Neuron (in vitro differentiated cells): Measurements from ENCODE around the gene ITPR2.
"Not testable (repeated sequence)": the region's sequence is repeated elsewhere in the genome, so short reads cannot be mapped to it uniquely, and the experiment has no call there.

Experiments
- H2AFZ ChIP-seq: one replicate; pipeline ENCODE4 v1.6.1; 2013; ENCODE audit warnings: low read depth, mild to moderate bottlenecking, inconsistent platforms, low read length, moderate library complexity
- H3K27me3 ChIP-seq: one replicate; pipeline ENCODE4 v1.6.1; 2013; ENCODE audit warnings: low read length; ENCODE audit not compliant: insufficient read depth
- H3K36me3 ChIP-seq: one replicate; pipeline ENCODE4 v1.6.1; 2013; ENCODE audit warnings: low read length; ENCODE audit not compliant: insufficient read depth
- H3K4me1 ChIP-seq: one replicate; pipeline ENCODE4 v1.6.1; 2013; ENCODE audit warnings: low read length; ENCODE audit not compliant: insufficient read depth
- H3K4me3 ChIP-seq: 2 replicates; pipeline ENCODE4 v1.5.1; 2013; ENCODE audit warnings: mild to moderate bottlenecking, low read length, moderate library complexity
- H3K9me3 ChIP-seq: one replicate; pipeline ENCODE4 v1.6.1; 2013; ENCODE audit warnings: low read length

Gene ITPR2

DNA sequence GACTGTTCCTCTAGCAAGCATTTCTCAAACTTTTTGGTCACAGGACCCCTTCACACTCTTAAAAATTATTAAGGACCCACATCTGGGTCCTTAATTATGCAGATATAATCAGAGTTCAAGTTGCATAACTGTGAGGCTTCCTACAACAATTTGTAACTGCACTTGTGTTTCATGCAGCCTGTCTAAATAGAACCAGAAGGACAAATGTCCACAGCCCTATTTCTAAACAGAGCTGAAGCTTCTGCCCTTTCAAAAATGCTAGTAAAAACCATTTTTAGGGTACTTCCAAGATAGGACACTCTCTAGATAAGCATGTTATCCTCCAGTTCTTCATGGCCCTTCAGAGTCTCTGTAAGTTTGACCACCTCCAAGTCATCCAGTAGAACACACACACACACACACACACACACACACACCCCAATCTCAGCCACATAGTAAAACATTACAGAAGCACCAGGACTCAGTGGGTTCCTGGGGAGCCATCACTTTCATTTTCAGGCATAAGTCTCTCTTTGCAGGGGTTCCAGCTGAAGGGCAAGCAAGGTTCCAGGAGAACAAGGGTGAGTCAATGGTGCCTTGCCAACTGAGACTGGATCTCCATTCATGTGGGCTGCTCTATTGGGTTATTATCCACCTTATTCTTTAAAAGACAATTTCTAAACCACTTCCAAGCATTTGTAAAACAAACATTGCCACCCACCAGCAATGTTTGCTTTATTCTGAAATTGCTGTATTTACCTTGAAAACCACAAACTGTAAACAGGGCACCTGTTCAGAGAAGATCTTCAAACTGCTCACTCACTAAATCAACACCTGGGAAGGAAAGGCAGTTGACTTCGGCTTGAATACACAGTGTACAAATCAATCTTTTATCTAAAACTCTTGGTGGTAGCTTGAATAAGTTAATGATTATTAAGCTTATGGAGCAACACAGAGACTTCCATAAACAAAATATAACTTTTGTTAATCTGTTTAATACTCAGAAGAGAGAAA lies 64.1 kb downstream of the ITPR2 start:
- no peaks in the 10 kb centered on the region for H3K4me1 ChIP-seq
- H3K4me3 ChIP-seq, result no peak overlapping the region
- no peak overlapping the region for H2AFZ ChIP-seq
- H3K27me3 ChIP-seq, result no peaks in the 10 kb centered on the region
- no peaks in the 10 kb centered on the region for H3K9me3 ChIP-seq
- no peaks in the 10 kb centered on the region for H3K36me3 ChIP-seq

DNA sequence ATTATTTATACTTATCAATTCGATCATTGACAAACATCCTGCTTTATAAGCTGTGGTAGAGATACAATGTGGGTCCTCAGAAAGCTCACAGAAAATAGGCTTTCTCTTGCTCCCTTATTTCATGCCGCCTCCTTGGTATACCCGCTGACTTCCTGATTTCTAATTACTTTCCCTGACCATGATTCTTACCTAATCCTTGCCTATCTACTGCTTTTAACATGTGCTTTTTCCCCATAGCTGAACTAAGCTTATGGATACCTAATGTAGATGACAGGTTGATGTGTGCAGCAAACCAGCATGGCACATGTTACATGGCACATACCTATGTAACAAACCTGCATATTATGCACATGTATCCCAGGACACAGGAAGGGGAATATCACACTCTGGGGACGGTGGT lies 65.1 kb downstream of the ITPR2 start:
- Histone ChIP-seq H3K4me1 (no peaks in the 10 kb centered on the region), H3K9me3 (no peaks in the 10 kb centered on the region), H3K36me3 (no peaks in the 10 kb centered on the region), H2AFZ (no peak overlapping the region), H3K27me3 (no peaks in the 10 kb centered on the region), H3K4me3 (no peak overlapping the region)

DNA sequence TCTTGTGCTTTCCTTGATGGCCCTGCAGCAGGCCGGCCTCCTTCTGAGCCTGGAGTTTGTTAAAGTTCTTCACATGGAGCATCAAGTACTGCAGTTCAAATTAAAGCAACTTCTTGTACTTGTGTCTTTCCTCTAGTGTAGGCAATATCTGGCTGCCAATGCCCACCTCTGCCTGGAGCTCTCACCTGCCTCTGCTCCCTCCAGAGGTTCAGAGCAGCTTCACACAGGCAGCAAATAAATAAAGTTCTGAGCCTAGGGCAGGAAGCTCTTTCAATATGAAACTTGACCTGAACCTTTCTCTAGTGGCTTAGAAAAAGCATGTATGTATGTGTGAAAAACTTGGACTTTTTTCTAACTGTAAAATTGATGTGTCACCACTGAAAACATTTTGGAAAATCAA lies 65.9 kb downstream of the ITPR2 start:
- no peak overlapping the region for H2AFZ ChIP-seq
- H3K27me3 ChIP-seq, result no peaks in the 10 kb centered on the region
- no peak overlapping the region for H3K4me3 ChIP-seq
- no peaks in the 10 kb centered on the region for H3K4me1 ChIP-seq
- H3K36me3 ChIP-seq, result no peaks in the 10 kb centered on the region
- H3K9me3 ChIP-seq, result no peaks in the 10 kb centered on the region

DNA sequence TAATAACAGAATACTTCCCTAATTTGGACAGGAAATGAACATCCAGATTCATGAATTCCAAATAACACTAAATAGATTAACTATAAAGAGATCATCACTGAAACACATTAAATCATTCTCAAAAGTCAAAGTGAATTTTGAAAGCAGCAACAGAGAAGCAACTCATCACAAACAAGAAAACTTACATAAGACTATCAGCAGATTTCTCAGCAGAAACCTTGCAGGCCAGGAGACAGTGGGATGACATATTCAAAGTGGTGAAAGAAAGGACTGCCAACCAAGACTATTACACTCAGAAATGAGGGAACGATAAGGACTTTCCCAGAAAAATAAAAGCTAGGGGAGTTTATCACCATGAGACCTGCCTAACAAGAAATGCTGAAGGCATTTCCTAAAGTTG lies 70.8 kb downstream of the ITPR2 start:
- no peaks in the 10 kb centered on the region for H3K4me1 ChIP-seq
- no peak overlapping the region for H3K4me3 ChIP-seq
- peaks cover 4% of the 10 kb centered on the region for H3K9me3 ChIP-seq
- no peak overlapping the region for H2AFZ ChIP-seq
- H3K36me3 ChIP-seq, result no peaks in the 10 kb centered on the region
- no peaks in the 10 kb centered on the region for H3K27me3 ChIP-seq

DNA sequence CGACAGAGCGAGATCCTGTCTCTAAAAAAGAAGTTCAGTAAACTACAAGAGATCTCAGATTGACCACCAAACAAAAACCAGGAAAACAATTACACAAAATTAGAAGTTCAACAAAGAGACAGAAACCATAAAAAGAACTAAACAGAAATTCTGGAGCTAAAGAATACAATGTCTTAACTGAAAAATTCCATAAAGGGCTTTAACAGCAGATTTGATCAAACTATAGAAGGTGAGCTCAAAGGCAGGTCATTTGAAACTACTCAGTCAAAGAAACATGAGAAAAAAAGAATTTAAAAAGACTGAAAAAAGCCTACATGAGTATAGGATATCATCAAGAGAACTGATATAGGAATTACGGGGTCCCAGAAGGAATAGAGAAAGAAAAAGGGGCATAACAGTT lies 71.2 kb downstream of the ITPR2 start:
- H3K27me3 ChIP-seq, result no peaks in the 10 kb centered on the region
- peaks cover 4% of the 10 kb centered on the region for H3K9me3 ChIP-seq
- H2AFZ ChIP-seq, result no peak overlapping the region
- H3K4me3 ChIP-seq, result no peak overlapping the region
- no peaks in the 10 kb centered on the region for H3K4me1 ChIP-seq
- no peaks in the 10 kb centered on the region for H3K36me3 ChIP-seq

DNA sequence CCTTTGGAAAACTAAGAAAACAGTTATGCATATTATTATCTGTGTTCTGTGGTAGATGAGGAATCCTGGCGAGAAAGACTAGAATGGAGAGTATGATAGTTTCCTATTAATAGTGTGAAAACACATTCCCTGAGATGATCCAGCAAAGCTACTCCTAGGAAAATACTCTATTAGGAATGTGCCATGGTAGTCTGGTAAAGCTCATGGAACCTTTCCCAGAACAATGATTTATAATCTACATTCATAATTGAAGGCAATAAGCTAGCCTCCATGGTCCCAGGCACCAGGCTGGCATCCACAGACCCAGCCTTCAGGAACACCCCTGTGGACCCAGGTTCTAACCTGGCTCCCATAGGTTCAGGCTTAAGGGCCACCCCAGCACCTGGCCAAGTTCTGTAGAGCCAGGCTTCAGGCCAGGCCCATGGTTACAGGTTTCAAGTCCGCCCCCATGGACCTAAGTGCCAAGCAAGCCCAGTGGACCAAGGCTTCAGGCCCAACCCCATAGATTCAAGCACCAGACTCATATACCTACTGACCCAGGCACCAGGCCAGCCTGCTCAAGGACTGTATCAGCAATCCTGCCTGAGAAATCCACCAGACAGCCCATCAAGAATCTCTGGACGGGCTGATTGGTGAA lies 72.2 kb downstream of the ITPR2 start:
- H3K4me1 ChIP-seq, result no peaks in the 10 kb centered on the region
- H3K27me3 ChIP-seq, result no peaks in the 10 kb centered on the region
- no peaks in the 10 kb centered on the region for H3K36me3 ChIP-seq
- H2AFZ ChIP-seq, result no peak overlapping the region
- H3K9me3 ChIP-seq, result peaks cover 4% of the 10 kb centered on the region
- no peak overlapping the region for H3K4me3 ChIP-seq

DNA sequence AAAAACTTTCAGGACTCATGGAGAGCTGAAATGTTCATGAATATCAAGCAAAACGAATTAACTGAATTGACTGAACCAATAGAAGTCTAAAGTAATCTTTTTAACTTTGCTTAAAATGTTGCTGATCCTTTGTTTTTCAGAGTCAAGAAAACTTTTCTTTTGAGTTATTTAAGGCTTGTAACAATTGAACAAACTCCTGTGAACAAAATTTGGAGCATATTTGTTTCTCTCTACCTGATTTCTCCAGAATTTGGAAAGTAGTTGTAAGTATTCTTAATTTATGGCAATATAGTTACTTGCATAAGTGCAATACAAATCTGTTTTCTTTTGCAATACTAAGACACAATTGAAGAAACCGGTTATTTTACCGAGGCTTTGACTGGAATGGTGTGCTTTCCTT lies 77.6 kb downstream of the ITPR2 start:
- H3K9me3 ChIP-seq, H3K36me3 ChIP-seq, H2AFZ ChIP-seq, H3K4me1 ChIP-seq, H3K4me3 ChIP-seq, H3K27me3 ChIP-seq: not testable (repeated sequence)

DNA sequence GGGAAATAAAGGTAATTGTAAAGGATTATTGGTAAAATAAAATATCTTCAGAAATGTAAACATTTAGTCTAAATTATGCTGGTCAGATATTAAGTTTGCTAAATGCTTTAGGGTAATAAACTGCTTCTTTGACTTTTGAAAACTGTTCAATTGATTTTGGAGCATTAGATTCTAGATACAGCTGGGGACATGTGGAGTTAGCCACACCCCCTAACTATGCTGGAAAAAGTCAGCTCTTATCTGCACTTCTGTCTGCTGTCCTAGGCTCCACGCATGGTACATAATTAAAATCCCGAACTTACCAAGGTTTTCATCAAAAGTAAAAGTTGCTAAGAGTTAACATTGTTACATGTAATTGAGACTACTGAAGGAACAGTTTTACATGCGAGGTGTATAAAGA lies 78.8 kb downstream of the ITPR2 start:
- Histone ChIP-seq H2AFZ (no peak overlapping the region), H3K36me3 (no peaks in the 10 kb centered on the region), H3K4me1 (no peaks in the 10 kb centered on the region), H3K9me3 (no peaks in the 10 kb centered on the region), H3K27me3 (no peaks in the 10 kb centered on the region), H3K4me3 (no peak overlapping the region)

DNA sequence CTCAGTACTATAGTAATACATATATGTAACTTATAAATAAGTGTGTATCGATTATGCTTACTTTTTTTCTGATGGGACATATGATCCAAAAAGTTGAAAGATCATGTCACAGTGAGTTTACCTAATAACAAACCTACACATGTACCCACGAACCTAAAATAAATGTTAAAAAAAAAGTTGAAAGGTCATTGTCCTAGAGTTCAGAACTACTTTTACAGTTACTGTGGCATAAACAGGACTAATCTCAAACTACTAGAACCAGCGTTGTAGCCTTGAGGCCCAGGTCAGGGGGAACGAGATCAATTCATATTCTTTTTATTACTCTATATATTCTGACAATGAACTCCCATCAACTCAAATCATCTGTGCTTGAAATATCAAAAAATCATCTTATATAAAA lies 81.8 kb downstream of the ITPR2 start:
- H3K36me3 ChIP-seq, result no peaks in the 10 kb centered on the region

DNA sequence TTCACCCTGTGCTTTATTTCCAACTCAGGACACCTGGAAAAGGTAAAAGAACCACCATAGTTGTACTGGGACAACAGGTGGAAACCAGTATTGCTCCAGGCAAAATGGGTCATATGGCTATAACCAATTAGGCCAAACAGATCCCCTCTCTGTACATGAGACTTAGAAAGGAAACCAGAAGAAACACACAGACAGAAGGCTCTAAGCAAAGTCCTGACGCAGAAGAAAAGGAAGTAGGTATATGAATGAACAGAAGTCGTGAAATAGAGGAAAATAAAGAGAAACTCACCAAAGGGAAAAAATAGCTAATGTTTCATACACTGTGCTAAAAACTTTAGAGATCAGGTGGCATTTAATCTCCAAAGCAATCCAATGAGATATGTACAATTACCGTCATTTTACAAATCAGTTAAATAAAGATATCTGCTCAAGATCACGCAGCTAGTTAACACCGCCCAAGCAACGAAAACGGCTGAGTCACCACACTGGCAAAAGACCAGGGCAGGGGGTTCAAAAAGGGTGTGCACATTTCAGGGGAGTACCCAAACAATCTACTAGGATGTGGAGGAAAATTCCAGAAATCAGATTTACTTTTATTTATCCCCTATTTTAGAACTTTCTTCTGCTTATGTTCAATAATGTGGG lies 82.3 kb downstream of the ITPR2 start:
- no peaks in the 10 kb centered on the region for H3K9me3 ChIP-seq
- no peaks in the 10 kb centered on the region for H3K36me3 ChIP-seq
- peaks cover under 1% of the 10 kb centered on the region for H3K4me1 ChIP-seq
- no peak overlapping the region for H3K4me3 ChIP-seq
- H3K27me3 ChIP-seq, result no peaks in the 10 kb centered on the region
- no peak overlapping the region for H2AFZ ChIP-seq

More for the DNA sequence above, 81.8 kb downstream of the ITPR2 start:
- Histone ChIP-seq H3K9me3 (no peaks in the 10 kb centered on the region), H3K27me3 (no peaks in the 10 kb centered on the region), H3K4me3 (no peak overlapping the region), H2AFZ (no peak overlapping the region), H3K4me1 (no peaks in the 10 kb centered on the region)

DNA sequence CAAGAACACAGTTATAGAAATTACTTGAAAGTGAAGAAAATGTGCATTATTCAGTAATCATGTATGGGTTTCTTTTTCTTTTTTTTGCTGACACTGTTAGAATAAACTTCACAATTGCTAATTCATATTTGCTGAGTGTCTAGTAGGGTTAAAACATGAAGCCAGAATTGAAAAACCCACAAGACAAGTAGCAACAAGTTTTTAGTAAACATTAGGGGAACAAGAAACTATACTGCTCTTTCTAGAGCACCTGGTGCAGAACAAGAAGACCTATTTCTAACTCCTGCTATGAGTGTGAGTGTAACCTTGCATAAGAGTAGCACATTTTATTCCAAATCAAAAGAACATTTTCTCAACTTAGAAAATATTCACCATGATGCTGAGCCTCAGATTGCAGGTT lies 83.2 kb downstream of the ITPR2 start:
- Histone ChIP-seq H3K4me3 (no peak overlapping the region), H3K4me1 (peaks cover 9% of the 10 kb centered on the region), H2AFZ (no peak overlapping the region), H3K9me3 (no peaks in the 10 kb centered on the region), H3K36me3 (no peaks in the 10 kb centered on the region), H3K27me3 (no peaks in the 10 kb centered on the region)

DNA sequence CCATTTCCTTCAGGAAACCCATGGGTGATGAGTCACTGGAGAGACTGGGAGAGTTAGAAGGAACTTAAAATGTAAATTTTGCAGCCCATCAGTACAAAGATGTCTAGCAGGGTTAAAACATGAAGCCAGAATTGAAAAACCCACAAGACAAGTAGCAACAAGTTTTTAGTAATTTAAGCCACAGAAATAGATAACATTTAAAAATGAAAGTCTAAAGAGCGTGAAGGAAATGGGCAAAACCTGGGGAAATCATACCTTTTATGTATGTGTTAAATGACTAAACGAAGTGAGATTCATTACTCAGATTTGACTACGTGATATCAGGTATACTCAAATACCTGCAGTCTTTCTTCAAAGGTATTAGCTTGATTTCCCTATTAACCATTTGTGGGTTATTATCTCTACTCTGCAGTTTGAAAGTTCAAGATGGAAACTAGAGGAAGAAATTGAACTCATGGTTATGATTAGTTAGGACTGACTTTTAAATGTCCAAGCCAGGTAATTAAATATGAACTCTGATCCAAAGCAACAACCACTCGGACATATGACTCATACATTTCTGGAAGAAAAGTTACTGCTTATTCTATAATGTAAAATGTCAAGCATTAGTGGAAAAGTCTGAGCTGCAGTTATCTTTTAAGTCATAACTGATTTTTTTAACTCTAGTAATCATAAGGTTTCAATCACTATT lies 84.1 kb downstream of the ITPR2 start:
- Histone ChIP-seq H3K4me1 (peaks cover 11% of the 10 kb centered on the region), H3K4me3 (no peak overlapping the region), H3K27me3 (no peaks in the 10 kb centered on the region)

DNA sequence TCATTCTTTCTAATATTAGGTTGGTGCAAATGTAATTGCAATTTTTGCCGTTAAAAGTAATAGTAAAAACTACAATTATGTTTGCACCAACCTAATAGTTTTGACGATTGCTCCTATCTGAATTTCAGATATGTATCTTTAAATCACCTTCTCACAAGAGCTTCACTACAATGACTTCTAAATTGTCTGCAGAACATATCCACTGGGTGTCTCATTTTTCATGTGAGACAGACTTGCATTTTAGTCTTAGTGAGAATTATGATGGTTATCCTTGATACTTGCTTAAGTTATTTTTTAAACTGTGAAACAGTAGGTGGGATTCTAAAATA lies 84.6 kb downstream of the ITPR2 start:
- Histone ChIP-seq H3K9me3 (no peaks in the 10 kb centered on the region), H2AFZ (no peak overlapping the region), H3K4me1 (peaks cover 11% of the 10 kb centered on the region), H3K27me3 (no peaks in the 10 kb centered on the region), H3K4me3 (no peak overlapping the region), H3K36me3 (no peaks in the 10 kb centered on the region)

More for the DNA sequence above, 84.1 kb downstream of the ITPR2 start:
- H3K36me3 ChIP-seq, result no peaks in the 10 kb centered on the region
- H2AFZ ChIP-seq, result no peak overlapping the region
- no peaks in the 10 kb centered on the region for H3K9me3 ChIP-seq
